ENCODE measurements around the gene AFG1L. TPM values are rescaled to one million over a fixed set of nuclear protein-coding genes. Genes with fewer than 3 reads are reported as not detected.

AFG1L gene
- total and polyA plus RNA-seq, 2 experiments from 2014 or later, result 4.1 to 8.7 TPM

GRCh38 chr6:108541843-108542759 lies 247.2 kb downstream of the AFG1L start:
- Histone ChIP-seq H4K20me1 (replicated peaks; ENCODE audit: insufficient read depth) (no peaks in the 10 kb centered on the region), H3K4me3 (no peak overlapping the region), H3K4me2 (0 out of 2 replicates have a peak overlapping the region, but pooled peaks have one; percentile 56), H3K27ac (ENCODE audit: low read depth) (no peak overlapping the region), H3K36me3 (ENCODE audit: insufficient read depth) (no peaks in the 10 kb centered on the region), H3K9me2 (ENCODE audit: insufficient read depth) (no peaks in the 10 kb centered on the region), H3F3A (replicated peaks; ENCODE audit: low read depth) (no peaks in the 10 kb centered on the region), H3K4me1 (ENCODE audit: insufficient read depth) (peaks cover 6% of the 10 kb centered on the region), H3K27me3 (ENCODE audit: insufficient read depth) (no peaks in the 10 kb centered on the region), H3K79me2 (replicated peaks; ENCODE audit: insufficient read depth) (no peaks in the 10 kb centered on the region), H2AFZ (peak overlapping the region; percentile 15)
- Mint-ChIP-seq H3K36me3 (ENCODE audit: low read depth) (no peaks in the 10 kb centered on the region), H3K4me3 (peak overlapping the region; percentile 6; the same call in 1 of the 3 replicates), H3K27me3 (ENCODE audit: insufficient read depth, low read depth, poor library complexity) (peaks cover 2% of the 10 kb centered on the region), H3K27ac (no peak overlapping the region), H3K4me1 (peaks cover 6% of the 10 kb centered on the region; the same call in 1 of the 3 replicates), H3K9me3 (peaks cover 5% of the 10 kb centered on the region; the same call in 1 of the 3 replicates)
- DNase-seq (ENCODE audit: low spot score) (peak; percentile 89), ATAC-seq (peak; percentile 85)
- TF ChIP-seq REST (IDR thresholded peaks at IDR 0.05; ENCODE audit: unreplicated experiment) (no peak), EZH2 (IDR thresholded peaks at IDR 0.05; ENCODE audit: low read depth, unreplicated experiment) (no peak), ETS1 (IDR thresholded peaks at IDR 0.05) (no peak), CREB1 (CRISPR knock-in tag; IDR thresholded peaks at IDR 0.05; ENCODE audit: low read depth) (no peak), CTCF (conservative IDR thresholded peaks at IDR 0.05; ENCODE audit: low read depth in 2 of 2) (peak; percentile 95 to 96), ZNF462 (CRISPR knock-in tag; IDR thresholded peaks at IDR 0.05) (no peak)

Data from GM23338 (cell line).